ENCODE data around the gene FSHR. TPM values are rescaled to one million over a fixed set of nuclear protein-coding genes. Genes with fewer than 3 reads are reported as not detected.

The FSHR gene
- total RNA-seq, 1 donor from 2014 or later: not detected

DNA sequence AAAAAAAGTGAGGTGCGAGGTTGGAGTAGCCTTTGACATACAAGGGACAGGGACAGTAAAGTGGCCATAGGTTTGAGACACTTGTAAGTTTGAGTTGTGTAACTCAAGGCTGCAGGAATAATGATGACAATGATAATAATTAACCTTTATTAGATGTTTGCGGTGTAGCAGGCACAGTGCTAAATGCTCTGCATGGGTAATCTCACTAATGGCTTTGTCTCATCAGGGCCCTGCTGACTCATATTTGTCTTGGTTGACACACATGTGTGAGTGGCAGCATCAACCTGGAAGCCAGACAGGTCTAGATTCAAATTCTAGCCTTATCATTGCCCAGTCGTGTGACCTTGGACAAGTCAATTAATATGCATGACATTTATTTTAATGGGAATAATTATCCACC lies 126.2 kb downstream of the FSHR start:
- no peak for DNase-seq

DNA sequence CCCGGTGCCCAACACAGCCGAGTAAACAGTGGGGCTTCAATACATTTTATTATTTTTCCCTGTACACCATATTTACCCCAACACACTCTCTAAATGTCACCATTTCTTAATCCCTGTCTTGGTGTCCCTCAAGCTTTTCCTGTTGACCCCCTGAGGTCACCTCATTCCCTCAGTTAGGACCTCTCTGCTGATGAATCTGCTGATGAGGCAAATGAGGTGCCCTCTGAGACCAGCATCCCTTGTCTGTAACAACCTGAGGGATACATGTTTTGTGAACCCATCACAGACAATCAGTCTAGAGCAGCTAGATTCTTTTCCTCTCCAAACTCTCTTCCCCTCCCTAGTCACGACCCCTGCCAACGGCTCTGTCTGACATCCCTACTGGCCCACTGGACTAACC lies 127.6 kb downstream of the FSHR start:
- no peak for DNase-seq

DNA sequence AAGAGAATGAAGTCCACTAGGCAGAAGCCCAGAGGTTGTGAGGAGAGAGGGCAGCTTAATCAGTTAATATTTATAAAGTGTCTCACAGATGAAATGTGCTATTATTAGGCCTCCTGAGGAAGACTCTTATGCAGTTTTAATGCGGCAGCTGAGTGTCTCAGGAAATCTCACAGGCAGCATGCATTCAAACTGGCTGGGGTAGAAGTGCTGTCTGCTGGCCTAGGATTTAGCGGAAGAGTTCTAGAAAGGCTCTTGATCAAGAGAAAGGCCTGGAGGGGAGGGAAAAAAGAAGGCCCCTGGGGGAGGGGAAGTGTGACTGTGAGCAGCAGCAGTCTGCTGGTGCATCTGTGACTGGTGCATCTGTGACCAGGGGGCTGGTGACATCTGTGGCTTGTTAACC lies 133.0 kb downstream of the FSHR start:
- no peak for DNase-seq

DNA sequence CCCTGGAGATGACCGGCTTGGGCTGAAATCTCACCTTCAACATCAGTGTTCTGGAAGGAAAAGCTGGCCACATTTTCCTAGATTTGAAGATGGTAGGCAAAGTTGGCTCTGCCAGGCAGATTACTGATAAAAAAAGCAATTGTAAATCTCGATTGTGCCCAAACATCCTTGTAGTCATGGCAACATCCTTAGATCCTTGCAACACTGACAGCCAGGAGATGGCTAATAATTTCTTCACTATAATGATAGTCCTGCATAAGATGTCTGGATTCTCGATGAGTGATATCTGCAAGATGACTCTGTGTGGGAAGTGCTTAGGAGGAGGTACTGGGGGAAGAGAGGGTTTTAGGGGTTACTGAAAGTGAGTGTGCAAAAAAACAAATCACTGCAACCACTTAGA lies 149.1 kb downstream of the FSHR start:
- no peak for DNase-seq

DNA sequence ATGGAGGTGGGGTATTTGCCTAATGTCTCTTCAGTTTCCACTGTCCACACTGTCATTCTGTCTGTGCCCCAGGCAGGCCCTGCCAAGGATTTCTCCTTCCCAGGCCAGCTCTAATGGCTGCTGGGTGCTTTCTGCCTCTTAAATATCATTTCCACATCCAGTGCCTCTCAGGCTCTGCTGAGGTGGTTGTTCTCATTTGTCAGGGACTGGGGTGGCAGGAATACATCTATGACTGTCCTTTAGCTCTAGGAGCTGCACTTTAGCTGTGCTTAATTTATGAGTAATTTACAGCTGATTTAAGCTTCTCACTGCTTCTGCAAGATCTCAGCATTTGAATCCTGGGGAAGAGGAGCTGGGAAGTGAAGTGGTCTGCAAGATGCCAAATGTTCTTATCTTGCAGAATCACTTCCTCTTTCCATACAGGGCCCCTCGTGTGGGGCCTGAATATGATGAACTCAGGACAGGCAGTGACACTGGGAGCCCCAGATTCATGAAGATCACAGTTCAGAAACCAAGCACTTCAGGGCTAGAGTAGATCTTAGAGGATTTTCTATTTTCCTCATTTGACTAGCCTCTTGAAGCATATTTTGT lies 150.2 kb downstream of the FSHR start:
- no peak for DNase-seq

DNA sequence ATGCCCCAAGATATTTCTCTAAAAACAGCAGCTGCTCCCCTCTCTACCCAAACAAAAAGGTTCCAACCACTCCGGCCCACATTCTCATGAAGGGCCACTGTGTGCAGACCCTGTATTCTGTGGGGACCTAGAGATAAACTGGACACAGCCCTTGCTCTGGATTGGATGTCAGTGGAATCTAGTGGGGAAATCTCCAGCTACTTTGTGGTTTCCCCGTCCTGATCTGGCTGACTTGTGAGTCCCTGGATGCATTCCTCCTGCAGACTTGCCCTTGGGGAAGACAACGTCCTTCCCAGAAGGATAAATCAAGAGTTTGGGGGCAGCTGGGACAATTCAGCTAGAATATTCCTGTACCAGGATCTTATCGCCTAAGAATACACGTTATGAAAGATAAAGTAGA lies 151.1 kb downstream of the FSHR start:
- no peak for DNase-seq

DNA sequence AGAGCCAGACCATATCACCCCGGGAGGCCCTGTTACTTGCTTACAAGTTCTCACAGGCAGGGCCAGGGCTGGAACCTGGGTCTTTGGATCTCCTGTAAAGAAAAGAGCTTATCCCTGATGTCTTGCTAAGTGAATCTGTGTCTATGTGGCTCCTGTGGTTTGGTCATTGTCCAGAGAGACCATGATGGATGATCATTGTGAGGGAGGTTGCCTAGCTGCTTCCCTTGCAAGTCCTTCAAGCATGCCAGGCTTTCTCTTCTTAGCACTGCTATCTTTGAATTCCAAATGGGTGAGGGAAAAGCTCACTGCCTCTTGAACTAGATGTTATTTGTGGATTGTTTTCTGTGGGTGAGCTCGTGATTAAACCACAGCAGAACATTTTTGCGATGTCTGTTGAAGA lies 151.6 kb downstream of the FSHR start:
- DNase-seq: no peak

DNA sequence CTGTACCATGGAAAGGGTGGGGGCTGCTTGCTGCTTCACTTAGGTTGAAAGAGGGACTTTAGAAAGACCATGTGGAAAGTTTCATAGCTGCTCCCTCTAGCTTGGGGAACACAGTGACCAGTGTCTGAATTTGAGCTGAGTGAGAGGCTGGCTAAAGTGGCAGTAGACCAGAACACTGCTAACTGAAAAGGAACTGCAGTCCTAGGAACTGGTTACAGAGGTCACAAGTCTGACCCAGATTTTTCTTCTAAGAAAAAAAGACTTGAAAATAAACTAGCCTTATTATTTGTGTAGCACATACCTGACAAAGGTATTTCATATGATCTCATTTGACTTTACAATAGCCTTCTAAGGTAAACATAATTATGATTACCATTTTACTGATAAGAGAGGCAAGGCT lies 153.6 kb downstream of the FSHR start:
- DNase-seq: no peak

DNA sequence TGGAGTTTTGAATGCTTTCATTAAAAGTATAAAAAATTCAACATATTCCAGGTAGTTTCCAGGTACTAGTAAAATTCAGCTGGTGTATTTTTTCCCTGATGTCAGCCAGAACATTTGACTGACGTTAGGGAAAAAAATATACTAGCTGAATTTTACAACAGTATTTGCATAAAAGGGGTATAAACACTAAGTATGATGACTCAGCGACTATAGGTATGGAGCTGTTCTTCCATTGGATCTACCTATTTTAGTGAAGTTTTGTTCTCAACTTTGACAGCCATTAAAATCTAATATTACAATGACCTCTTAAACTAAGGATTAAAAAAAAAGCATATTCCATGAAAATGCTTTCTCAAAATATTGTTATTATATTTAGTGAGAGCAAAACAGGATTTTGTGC lies 155.9 kb downstream of the FSHR start:
- no peak for DNase-seq

DNA sequence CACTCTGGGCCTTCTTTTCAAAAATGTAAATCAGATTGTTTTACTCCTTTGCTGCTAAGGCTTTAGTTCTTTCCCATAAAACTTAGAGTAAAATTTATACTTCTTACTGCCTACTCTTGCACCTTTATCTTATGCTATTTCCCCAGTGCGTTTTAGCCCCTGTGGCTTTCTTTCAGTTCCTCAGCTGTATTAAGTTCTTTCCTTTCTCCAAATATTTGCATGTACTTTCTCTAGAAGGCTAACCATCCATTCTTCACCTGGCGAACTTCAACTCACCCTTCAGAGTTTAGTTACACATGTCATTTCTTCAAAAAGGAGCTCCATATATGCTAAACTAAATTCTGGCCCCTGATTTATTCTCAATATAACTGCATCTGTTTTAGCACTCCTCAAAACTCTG lies 160.7 kb downstream of the FSHR start:
- no peak for DNase-seq

DNA sequence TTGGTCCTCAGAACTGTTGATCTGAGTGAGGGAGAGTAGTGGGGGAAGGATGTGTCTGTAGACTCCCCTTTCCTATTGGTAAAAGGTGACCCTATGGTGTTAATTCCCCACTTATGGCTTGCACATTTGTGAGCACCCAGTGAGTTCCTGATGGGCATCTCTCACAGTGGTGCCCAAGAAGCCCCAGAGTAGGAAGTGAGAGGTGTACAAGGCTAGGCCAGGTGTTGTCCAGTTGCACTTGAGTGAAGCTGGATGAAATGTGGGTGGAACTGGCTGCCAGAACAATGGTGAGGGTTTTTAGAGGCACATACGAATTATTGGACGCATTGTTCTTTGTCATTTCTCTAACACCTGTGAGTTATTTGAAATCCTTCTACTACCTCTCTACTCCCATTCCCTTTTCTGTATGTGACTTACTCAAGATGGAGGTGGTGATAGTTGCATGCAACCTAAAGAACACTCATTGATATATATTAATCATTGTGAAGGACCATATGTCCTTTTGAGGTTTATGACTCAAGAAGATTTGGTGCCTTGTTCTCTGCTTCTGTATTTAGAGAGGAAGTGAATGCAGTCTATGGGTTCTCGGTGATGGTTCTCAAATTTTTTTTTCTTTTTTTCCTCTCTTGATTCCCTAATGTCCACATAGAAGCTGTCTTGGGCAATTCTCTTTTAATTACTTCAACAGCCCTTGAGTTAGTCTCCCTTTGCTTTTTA lies 162.7 kb downstream of the FSHR start:
- DNase-seq: no peak

DNA sequence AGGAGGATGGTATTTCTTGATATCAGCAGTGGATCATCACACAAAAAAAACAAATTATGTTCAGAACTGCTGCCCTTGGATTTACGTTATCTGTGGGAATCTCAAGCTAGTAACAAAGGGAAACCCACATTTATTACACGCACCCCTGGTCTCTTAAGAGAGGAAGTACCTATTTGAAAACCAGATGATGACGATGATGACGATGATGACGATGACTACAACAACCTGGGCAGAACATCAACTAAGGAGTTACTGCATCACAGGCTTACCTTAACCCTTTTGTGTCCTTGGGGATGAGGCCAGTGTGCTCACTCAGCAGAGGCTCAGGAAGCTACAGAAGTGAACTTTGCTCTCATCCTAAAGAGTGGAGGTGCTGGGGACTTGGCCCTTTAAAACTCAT lies 169.4 kb downstream of the FSHR start:
- no peak for DNase-seq

DNA sequence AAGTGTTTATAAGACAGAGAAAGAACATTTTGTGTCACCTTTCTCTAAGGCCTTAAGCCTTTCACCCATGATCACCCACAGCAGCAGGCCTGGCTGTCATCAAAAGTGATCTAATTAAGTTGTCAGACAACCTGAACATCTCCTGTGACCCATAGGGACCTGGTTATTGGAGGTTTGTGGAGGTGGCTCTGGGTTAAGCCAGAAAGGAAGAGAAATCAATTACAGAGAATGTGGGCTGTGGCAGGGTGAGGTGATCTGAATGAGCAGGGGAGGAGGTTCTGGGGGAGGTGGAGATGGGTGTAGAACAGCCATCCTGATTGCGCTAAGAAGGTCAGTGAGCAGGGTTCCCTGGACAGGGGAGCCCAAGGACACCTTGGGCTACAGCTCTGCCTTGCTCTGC lies 170.8 kb downstream of the FSHR start:
- no peak for DNase-seq

DNA sequence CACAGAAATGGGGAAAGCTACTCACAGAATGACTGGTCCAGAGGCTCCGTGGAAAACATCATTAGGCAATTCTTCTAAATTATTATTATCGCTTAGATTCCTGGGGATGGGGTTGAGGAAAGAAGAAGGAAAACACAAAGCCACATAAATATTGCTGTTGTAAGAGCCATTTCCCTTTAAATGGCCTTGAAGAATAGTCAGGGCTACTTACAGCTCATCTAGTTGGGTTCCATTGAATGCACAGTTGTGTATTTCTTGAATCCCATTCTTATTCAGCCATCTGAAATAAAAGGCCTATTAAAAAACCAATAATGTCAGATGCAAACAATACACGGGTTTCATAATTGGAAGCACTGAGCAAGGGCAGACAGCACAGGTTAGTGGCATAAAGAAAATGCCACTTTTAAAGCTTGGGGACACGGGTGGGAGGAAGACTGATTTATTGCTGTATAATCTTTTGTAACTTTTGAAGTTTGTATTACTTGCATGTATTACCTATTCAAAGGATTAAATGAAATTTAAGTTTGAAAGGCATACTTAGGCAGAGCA lies 171.4 kb downstream of the FSHR start:
- no peak for DNase-seq

DNA sequence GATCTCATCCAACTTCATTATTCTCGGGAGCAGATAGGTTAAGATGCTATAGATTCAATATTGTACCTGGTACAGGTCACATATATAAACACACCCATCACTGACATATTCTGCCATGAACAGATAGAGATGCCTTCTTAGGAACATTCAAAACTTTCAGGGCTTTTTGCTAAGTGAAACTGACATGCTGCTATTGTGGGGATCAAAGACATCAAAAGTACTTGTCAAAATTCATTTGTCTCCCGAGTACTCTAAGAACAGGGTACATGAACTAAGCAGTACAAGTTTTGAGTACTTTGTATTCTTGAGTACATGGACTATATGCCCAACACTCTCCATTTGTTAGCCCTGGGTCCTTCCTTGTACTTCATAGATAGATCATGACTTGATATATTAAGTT lies 173.5 kb downstream of the FSHR start:
- DNase-seq: no peak

DNA sequence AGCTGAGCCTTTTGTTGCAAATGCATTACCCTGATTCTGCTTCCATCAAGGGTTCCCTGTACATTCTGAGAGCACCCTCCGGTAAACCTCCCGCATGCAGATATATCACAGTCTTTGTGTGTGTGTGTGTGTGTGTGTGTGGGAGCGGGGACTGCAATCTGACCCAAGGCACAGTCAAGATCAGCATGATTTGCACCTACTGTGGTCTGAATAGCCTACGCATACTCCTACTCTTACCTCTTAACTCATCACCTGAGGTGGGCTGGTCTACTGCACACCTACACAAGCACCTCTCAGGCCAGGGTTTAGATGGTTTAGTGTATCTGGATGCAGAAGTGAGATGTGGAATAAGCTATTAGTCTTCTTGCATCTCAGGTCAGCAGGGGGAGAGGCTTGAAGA lies 174.6 kb downstream of the FSHR start:
- no peak for DNase-seq

DNA sequence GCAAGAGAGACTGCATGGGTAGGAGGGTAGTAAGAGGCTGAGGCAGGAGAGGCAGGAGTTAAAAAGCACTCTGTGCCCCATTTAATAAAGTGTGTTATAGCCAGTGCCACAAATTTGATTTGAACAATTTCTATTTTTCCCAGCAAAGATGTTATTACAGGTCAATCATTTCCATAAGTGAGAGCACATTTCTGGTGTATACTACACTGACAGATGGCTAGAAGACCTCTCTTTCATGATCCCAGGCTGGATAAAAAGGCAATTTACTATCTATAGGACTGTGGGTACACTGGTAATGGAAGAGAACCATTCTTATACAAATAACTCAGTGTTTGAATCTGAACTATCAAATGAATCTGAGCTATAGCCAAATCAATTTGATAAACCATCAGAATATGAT lies 176.2 kb downstream of the FSHR start:
- no peak for DNase-seq

DNA sequence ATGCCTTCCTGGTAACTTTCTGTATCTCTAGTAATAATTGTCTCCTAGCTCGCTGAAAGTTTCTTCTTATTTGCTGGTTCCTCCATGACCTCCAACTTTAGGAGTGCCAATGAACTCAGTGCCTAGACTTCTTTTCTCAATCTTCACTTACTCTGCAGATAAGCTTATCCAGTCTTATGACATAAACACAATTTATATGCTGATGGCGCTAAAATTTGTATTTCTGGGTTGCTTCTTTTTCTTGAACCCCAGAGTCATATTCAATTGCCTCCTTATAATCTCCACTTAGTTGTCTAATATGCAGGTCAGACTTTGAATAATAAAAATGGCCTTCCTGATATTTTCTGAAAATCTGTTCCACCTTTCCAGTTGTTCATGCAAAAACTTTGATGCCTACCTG lies 182.5 kb downstream of the FSHR start:
- DNase-seq: no peak

DNA sequence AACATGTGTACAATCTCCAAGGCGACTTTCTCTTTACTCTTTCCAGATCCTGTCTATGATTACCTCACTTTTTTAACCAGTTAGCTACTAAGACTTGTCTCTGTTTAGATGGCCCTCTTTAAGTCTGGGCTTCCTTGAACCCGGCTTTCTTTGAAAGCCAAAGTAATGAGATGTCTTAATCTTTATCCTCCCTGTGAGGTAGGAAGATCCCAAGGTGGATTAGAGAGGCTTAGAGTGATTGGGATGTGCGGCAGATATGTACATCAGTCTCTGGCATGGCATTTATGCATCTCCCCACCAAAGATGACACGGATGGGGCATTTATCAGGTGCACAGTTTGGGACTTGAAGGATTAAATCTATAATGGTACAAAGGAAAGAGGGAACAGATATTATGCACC lies 186.3 kb downstream of the FSHR start:
- DNase-seq: no peak

DNA sequence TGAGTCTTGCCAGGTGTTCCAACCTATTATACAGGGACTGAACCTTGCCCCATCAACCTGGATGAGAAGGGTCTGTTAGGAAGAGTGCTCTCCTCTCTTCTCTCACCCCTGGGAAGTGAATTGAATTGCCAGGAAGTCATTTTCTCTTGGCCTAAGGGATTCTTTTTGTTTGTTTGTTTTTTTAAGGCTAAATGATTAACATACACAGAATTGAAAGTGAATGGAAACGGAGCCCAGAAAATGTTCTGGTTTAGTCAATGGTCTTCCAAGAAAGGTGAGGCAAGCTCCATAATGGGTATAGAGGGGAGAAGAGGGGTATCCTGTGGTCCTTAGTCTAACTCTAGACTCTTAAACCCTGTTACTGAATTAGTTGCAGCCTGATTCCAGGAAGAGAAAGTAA lies 189.1 kb downstream of the FSHR start:
- no peak for DNase-seq

DNA sequence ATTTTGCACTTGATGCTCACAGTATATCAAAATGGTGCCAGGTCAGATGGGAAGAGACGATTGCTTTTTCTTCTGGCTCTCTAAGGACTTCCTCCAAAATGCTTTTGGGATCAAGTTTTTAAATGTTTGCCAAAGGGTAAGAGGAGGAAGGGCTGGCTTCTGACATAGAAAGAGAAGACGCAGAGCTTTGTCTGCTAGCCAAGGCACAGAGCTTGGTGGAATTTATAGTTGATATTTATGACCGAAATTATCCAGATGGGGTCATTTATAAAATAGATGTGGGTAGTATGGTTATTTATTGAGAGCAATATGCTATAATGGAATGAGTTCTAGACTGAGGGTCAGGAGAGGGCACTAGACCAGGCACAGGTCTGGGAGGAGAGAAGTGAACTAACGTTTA lies 193.3 kb downstream of the FSHR start:
- no peak for DNase-seq

DNA sequence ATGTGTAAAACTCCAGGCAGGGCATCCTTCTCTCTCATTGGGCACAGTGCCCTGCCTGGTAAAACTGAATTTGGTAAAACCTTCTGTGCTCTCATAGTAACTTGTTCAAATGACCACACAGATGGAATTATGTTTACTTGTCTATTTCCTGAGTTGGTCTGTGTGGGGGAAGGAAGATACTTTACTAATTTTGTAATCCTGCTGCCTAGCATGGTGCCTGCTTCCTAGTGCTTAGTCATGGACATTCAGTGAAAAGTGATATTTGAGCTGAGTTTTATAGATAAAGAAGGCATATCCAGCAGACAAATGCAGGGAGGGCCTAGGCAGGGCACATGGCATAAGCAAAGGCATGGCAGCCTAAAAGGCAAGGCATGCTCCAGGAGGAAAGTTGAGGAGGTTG lies 199.4 kb downstream of the FSHR start:
- DNase-seq: no peak

DNA sequence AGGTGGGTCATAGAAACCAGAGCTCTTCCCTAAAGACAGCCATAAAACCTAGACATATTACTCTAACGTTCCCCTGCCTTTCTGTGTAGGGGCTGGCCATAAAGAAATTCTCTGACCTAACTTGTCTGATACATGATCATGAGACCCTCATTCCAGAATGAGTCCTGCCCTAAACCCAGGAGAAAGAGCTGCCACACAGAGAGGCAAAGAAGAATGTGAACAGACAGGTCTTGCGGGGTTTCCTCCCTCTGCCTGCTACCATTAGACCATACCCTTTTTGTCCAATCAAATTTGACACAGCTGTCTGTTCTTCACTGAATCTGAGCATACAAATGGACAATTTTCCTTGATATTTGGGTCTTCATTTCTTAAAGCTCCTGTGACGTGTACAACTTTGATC lies 200.0 kb downstream of the FSHR start:
- DNase-seq: no peak

DNA sequence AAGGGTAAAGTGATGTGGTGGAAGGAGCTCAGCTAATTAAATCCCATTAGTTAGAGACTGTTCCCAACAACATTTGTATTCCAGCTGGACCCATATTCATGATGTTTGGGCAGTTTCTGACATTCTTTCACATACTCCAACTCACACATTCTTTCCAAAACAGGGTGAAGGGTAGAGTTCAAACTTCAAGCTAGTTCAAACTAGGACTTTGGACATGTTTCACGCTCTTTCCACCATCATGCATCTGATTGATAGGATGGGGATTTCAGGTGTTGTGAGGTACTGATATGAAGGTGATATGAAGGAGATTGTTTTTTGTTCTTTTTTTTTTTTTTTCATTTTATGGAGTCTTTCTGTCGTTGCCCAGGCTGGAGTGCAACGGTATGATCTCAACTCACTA lies 201.7 kb downstream of the FSHR start:
- no peak for DNase-seq

DNA sequence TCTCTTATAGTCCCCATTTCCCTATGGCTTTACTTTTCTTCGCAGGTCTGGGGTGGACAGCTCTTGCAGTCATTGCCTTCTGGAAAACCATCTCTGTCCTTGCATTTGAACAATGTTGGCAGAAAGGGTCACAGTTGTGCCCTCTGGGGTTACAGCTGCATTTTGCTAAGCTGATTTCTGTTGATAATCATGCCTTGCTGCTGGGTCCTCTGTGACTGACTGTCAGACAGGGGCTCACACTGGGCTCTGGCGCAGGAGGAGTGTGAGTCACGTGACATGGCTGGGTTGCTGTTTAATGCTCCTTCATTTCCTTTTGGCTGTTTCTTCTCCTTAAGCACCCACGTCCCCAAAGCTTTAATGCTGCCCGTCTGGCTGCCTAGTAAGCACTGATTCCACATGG lies 202.2 kb downstream of the FSHR start:
- no peak for DNase-seq
